ENCODE results near the gene RASAL3.

The RASAL3 gene

DNA sequence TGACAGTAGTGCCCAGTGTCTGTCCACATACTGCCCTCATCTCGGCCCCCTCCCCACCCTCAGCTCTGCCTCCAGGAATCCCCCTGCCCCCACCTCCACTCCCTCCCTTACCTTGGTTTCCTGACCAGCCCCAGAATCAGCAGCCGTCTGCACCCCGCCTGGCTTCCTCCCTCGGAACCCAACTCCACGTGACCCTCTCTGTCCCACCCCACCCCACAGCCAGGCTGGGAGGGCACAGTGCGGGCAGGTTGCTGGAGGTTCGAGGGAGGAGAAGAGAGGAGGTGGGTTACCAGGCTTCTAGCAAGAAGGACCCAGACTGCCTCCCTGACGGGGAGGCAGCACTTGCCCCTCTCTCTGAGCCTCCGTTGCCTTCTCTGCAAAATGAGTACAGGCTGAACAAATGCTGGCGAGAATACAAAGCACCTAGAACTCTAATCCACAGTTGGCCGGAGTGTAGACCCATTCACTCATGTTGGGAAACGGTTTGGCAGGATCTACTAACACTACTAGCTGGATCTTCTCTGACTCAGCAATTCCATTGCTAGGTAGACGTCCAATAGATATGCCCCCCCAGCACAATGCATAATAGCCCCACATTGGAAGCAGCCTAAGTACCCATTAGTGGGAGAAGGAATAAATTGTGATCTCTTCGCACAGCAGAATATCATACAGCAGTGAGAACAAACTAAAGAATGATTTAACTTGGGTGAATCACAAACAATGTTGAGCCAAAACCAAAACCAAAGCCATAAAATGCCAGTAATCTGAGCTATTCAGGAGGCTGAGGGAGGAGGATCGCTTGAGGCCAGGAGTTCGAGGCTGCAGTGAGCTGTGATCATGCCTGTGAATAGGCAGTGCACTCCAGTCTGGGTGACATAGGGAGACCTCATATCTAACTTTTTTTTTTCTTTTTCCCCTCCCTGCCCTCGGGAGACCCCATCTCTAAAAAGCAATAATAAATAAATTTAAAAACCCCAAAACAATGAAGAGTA, at the start of gene RASAL3:
RASAL3 (minus strand) TSS at position 151 of the 992 bp plus-strand sequence. CDS start 186 bp downstream, outside the sequence.
- Mint-ChIP-seq H3K36me3 (peaks cover 13 to 25% of the 10 kb centered on the region in 2 donors), H3K27ac (peak within 1 kb of the TSS; percentile 96), H3K27me3 (peaks cover 14% of the 10 kb centered on the region in 2 donors), H3K4me3 (peak within 1 kb of the TSS; percentile 93 to 95), H3K9me3 (no peaks in the 10 kb centered on the region), H3K4me1 (peaks cover 32 to 58% of the 10 kb centered on the region in 2 donors)
- DNase-seq (peak; percentile 53), ATAC-seq (replicated peaks) (peak; percentile 77 to 84)

DNA sequence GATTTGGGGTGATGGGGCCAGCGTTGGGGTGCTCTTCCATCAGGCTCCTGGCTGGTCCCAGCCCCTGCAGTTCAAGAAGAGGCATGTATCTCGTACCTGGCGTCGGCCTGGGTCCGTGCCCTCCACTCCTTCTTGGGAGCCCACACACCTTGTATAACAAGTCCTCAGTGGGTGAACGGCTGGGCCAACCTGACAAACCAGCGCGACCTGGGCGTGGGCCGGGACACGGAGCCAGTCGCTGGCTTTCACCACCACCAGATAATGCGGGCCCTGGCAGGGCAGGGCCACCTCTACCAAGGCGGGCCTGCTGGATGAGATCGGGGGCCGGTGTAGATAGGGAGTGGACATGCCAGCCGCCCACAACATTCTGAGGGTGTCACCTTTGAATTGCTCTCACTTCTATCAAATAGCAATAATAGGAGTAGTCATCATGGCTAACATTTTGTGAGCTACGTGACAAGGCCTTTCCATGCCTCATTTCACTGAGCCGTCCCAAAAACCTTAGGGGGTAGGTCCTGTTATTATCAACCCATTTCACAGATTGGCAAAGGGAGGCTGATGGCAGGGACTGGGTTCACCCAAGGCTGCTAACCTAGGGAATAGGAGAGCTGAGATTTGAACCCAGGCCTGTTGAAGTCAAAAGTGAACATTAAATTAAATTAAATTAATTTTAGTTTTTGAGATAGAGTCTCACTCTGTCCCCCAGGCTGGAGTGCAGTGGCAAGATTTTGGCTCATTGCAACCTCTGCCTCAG, 47.5 kb upstream of the RASAL3 start:
- ATAC-seq (replicated peaks) = no peak
- Mint-ChIP-seq H3K27ac (no peak overlapping the region), H3K4me3 (no peak overlapping the region), H3K36me3 (peaks cover 0 to 4% of the 10 kb centered on the region in 2 donors), H3K27me3 (peaks cover 46 to 52% of the 10 kb centered on the region in 2 donors), H3K9me3 (no peaks in the 10 kb centered on the region), H3K4me1 (peaks cover 11 to 23% of the 10 kb centered on the region in 2 donors)
- DNase-seq = no peak

DNA sequence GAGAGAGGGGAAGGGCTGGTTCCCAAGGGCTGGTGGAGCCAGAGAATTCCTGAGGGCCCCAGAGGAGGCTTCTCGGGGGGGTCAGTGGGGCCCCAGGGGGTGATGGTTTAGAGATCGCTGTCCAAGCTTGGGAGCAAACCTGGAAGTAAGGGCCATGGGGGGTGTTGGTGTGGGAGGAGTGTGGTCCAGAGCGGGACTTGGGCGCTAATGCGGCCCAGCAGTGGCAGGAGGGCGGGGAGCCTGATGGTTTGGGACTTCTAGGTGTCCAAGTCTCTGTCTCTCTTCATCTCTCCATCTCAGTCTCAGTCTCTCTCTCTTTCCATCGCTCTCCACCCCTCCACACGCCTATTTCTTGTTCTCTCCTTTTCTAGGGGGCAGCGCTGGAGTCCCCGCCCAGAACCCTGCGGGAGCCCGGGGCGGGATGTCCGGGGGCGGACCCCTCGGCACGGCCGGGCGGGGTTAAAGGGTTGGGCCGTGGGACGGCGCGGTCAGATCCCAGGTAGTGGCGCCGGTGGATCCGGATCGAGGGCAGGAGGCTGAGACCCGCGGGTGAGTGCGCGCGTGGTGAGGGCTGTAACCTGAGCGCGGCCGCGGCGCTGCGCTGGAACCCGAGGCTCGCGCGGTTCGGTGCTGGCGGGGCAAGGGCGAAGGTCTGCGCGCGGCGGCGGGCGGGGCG, 43.8 kb upstream of the RASAL3 start, which contains the start of gene CYP4F22:
CYP4F22 (plus strand) TSS at position 491 of the 676 bp plus-strand sequence. CDS start 16,812 bp downstream, outside the sequence.
- H3K36me3 Mint-ChIP-seq = no peaks in the 10 kb centered on the region
- H3K27ac Mint-ChIP-seq = peak within 1 kb of the TSS; percentile 16
- peaks cover 64 to 66% of the 10 kb centered on the region in 2 donors for H3K27me3 Mint-ChIP-seq
- DNase-seq (no peak), ATAC-seq (replicated peaks) (peak; percentile 19 to 22)
- H3K4me3 Mint-ChIP-seq = peak within 1 kb of the TSS; percentile 50 to 69
- peaks cover 11 to 16% of the 10 kb centered on the region in 2 donors for H3K4me1 Mint-ChIP-seq
- peaks cover 0 to 2% of the 10 kb centered on the region in 2 donors for H3K9me3 Mint-ChIP-seq

DNA sequence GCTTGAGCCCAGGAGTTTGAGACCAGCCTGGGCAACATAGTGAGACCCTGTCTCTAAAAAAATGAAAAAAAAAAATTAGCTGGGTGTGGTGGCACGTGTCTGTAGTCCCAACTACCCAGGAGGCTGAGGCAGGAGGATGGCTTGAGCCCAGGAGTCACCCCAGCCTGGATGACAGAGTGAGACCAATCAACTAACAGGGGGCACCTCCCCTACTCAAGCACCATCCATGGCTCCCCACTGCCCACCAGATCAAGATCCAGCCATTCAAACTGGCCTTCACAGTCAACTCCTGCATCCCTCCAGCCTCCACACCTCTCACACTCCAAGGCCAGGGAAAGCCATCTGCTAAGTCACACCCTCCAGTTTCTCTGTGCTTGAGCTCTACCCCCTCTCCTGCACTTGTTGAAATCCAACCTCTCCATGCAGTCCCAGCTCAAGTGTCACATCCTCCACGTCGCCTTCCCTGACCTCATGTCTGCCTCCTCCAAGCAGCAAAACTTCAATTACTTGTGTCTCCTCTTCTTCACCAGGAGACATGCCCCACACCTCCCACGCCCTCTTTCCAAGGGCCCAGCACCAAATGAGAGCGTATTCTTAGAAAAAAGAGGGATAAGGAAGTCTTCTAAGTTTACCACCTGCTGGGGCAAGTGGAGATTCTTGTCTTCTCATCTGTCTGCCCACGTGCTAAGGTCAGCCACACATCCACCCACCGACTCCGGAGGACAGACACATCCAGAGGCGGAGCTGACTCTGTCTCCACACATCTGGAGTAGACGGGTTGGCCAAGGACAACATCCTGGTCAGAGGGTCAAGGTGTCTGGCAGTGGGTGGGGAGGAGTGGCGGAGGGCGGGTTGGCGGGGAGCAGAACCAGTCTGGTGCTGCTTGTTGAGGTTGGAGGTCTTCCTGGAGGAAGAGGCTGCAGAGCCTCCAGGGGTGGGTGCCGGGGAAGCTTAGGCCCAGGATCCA, 43.0 kb upstream of the RASAL3 start:
- H3K9me3 Mint-ChIP-seq = peaks cover 0 to 2% of the 10 kb centered on the region in 2 donors
- ATAC-seq (replicated peaks) = no peak
- H3K27ac Mint-ChIP-seq = peak overlapping the region; percentile 16
- peak overlapping the region in 1 of 2 donors; percentile 69 for H3K4me3 Mint-ChIP-seq
- H3K27me3 Mint-ChIP-seq = peaks cover 60 to 67% of the 10 kb centered on the region in 2 donors
- no peaks in the 10 kb centered on the region for H3K36me3 Mint-ChIP-seq
- no peak for DNase-seq
- peaks cover 11 to 16% of the 10 kb centered on the region in 2 donors for H3K4me1 Mint-ChIP-seq

DNA sequence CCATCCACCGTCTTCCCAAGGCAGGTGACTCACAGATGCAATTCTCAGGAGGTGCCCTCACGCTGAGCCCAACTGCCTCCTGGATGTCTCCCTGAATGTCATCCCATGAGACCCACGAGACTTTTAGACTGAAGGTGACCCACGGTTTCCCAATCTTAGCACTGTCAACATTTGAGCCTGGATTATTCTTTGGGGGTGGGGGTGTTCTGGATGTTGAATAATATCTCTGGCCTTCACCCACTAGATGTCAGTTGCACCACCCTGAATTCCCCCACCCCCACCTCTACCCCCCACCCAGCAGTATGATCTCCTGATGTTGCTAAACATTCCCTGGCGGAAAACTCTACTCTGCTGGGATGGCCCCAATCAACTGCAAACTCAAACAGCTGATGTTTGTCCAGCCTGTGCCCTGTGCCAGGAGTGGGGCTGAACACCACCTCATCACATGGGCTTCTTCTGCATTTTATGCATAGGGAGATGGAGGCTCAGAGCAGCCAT, 41.8 kb upstream of the RASAL3 start:
- H3K27ac Mint-ChIP-seq = no peak overlapping the region
- no peak overlapping the region for H3K4me3 Mint-ChIP-seq
- peaks cover 11 to 16% of the 10 kb centered on the region in 2 donors for H3K4me1 Mint-ChIP-seq
- no peaks in the 10 kb centered on the region for H3K36me3 Mint-ChIP-seq
- H3K9me3 Mint-ChIP-seq = peaks cover 0 to 2% of the 10 kb centered on the region in 2 donors
- DNase-seq = no peak
- H3K27me3 Mint-ChIP-seq = peaks cover 52 to 73% of the 10 kb centered on the region in 2 donors
- no peak for ATAC-seq (replicated peaks)

DNA sequence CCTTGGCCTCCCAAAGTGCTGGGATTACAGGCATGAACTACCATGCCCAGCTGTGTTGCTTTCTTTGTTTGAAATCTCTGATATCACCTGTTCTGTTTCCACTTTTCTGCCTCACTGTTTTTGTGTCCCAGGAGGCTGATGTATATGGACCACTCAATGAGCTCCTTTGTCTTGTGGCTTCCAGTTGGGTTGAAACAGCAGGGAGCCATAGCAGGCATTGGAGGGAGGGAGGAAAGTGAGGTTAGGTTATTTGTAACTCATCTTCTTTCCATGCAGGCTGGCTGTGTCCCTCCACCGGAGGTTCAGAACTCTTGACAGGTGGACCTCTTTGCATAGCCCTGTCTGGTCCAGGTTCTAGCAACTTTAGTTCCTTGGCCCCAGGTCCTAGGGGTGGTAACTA, 37.9 kb upstream of the RASAL3 start:
- DNase-seq (no peak), ATAC-seq (replicated peaks) (no peak)
- Mint-ChIP-seq H3K4me1 (no peaks in the 10 kb centered on the region), H3K27me3 (peaks cover 44 to 59% of the 10 kb centered on the region in 2 donors), H3K9me3 (peaks cover 4% of the 10 kb centered on the region in 2 donors), H3K36me3 (no peaks in the 10 kb centered on the region), H3K27ac (no peak overlapping the region), H3K4me3 (no peak overlapping the region)

DNA sequence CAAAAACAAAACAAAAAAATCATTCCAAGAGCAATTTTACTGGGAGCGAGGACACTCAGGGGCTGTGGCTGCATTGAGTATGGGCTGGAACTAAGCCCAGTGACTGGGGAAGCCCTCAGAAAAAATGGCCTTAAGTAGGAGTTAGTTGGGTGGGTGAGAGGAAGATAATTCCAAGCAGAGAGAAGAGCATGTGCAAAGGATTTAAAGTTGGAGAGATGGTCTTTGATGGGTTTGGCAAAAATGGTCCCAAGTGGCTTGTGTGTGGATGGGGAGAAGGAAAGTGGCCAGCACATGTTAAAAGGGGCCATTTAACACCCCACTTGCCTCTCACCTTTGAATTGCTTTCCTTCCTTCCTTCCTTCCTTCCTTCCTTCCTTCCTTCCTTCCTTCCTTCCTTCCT, 37.3 kb upstream of the RASAL3 start:
- DNase-seq (no peak), ATAC-seq (replicated peaks) (no peak)
- Mint-ChIP-seq H3K36me3 (no peaks in the 10 kb centered on the region), H3K27me3 (peaks cover 39 to 53% of the 10 kb centered on the region in 2 donors), H3K4me1 (no peaks in the 10 kb centered on the region), H3K9me3 (peaks cover 4% of the 10 kb centered on the region in 2 donors), H3K4me3 (no peak overlapping the region), H3K27ac (no peak overlapping the region)

DNA sequence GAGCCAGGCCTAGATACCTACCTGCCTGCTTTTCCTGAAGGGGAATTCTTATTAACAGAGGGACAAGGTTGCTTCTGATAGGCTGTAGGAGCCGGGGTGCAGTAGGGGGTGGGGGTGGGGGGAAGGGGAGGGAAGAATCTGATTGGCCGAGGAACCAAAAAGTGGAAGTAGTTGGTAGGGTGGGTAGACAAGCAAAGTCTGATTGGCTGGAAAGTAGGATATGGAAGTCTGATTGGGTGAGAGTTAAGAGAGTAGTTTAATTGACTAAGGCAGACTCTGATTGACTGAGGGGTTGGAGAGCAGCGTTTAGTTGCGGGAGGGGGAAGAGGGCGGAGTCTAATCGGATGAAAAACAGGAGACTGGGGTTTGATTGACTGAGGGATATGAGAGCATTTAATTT, 34.6 kb upstream of the RASAL3 start:
- DNase-seq = no peak
- H3K36me3 Mint-ChIP-seq = no peaks in the 10 kb centered on the region
- no peaks in the 10 kb centered on the region for H3K4me1 Mint-ChIP-seq
- H3K4me3 Mint-ChIP-seq = no peak overlapping the region
- peaks cover 2 to 4% of the 10 kb centered on the region in 2 donors for H3K9me3 Mint-ChIP-seq
- no peak for ATAC-seq (replicated peaks)
- H3K27ac Mint-ChIP-seq = no peak overlapping the region
- peaks cover 22 to 44% of the 10 kb centered on the region in 2 donors for H3K27me3 Mint-ChIP-seq

DNA sequence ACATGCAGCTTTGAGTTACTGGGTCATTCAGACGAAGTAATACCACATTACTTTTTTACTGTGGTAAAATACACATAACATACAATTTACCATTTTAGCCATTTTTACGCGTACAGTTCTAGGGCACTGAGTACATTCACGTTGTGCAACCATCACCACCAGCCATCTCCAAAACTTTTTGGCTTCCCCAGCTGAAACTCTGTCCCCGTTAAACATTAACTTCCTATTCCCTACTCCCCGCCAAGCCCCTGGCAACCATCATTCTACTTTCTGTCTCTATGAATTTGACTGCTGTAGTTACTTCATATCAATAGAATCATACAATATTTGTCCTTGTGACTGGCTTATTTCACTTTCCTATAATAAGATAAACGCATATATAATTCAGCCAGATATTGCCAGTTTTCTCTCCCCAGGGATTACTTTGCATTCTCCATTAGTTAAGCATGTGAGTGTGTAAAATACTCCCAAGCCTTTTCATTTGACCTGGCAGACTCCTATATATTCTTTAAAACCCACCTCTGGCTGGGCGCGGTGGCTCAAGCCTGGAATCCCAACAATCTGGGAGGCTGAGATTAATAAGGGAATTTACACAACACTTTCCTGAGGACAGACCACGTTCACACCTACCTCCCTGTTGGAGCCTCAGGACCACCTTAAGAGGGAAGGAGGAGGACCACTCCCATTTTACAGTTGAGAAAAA, 34.0 kb upstream of the RASAL3 start:
- Mint-ChIP-seq H3K36me3 (no peaks in the 10 kb centered on the region), H3K4me1 (no peaks in the 10 kb centered on the region), H3K9me3 (peaks cover 2 to 4% of the 10 kb centered on the region in 2 donors), H3K27me3 (peaks cover 22 to 48% of the 10 kb centered on the region in 2 donors), H3K27ac (no peak overlapping the region), H3K4me3 (no peak overlapping the region)
- DNase-seq (no peak), ATAC-seq (replicated peaks) (no peak)

DNA sequence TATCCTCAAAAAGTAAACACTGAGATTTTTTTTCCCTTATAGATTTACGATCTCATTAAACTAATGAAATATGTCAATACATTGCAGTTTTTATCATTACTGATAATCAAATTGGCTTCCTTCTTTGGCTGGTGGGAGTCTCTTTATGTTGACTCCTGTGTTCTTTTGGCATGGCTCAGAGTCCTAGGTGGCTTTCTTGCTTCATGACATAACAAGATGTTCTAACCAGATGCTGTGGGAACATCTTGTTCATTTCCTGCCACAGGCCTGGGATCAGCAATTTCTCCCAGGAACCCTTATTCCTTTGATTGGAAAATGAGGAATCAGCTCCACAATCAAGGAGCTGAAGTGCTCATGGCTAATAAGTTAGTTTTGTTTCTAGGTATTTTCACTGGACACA, 30.8 kb upstream of the RASAL3 start:
- Mint-ChIP-seq H3K36me3 (no peaks in the 10 kb centered on the region), H3K9me3 (peaks cover 2 to 4% of the 10 kb centered on the region in 2 donors), H3K27ac (no peak overlapping the region), H3K4me1 (no peaks in the 10 kb centered on the region), H3K4me3 (no peak overlapping the region), H3K27me3 (peaks cover 17 to 35% of the 10 kb centered on the region in 2 donors)
- DNase-seq (no peak), ATAC-seq (replicated peaks) (no peak)

DNA sequence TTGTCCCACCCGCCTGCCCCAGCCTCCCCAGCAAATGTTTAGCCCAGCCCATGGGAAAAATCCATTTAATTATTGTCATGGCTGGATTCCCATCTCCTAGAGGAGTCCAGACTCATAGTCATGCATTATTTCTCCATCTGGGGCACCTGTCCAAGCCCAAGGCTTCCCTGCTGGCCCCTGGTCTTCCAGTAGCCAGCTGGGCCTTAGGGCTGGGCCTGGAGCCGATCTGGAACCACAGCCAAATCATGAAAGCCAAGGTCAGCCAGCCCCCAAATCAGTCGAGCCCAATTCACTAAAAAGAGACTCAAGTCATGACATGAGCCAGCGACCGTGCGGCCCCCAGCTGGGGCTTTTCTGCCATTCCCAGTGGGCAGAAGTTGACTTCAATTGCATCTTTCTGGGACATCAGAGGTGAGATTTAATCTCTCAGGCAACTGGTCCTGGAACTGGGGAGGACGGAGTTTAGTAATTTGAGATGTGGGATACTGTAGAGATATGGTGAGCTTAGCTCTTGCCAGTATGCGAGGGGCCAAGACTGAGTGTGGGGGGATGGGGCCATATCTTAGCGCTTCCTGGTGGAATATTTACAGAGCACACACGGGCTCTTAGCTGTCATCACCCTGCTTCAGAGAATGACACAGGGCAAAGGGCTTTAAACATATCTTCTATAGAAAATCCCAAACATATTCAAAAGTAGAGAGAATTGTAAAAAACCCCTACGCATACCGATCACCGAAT, 24.3 kb upstream of the RASAL3 start:
- no peak for DNase-seq
- no peak overlapping the region for H3K27ac Mint-ChIP-seq
- H3K36me3 Mint-ChIP-seq = no peaks in the 10 kb centered on the region
- ATAC-seq (replicated peaks) = no peak
- peaks cover 0 to 3% of the 10 kb centered on the region in 2 donors for H3K9me3 Mint-ChIP-seq
- peaks cover 0 to 12% of the 10 kb centered on the region in 2 donors for H3K27me3 Mint-ChIP-seq
- peaks cover under 1 to 3% of the 10 kb centered on the region in 2 donors for H3K4me1 Mint-ChIP-seq
- no peak overlapping the region for H3K4me3 Mint-ChIP-seq

DNA sequence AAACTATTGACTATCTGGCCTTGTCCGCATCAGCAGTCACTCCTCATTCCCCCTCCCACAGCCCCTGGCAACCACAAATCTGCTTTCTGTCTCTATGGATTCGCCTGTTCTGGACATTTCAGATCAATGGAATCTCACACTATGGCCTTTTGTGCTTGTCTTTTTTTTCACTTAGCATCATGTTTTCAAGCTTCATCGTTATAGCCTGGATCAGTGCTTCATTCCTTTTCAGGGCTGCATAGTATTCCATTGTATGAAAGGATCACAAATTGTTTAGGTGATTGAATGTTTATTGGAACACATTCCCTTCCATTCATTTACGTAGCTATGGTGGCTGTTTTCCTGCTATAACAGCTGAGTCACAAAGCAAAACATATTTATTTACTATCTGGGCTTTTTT, 22.7 kb upstream of the RASAL3 start:
- ATAC-seq (replicated peaks) (no peak), DNase-seq (no peak)
- Mint-ChIP-seq H3K4me3 (no peak overlapping the region), H3K27ac (no peak overlapping the region), H3K4me1 (peaks cover 9 to 13% of the 10 kb centered on the region in 2 donors), H3K9me3 (peaks cover 0 to 3% of the 10 kb centered on the region in 2 donors), H3K27me3 (no peaks in the 10 kb centered on the region), H3K36me3 (no peaks in the 10 kb centered on the region)

All from stimulated activated naive B cell treated with anti-CD40 and anti-IgM and Interleukin-4, amounts not matched to agents 10 μg/mL and 1 μg/mL and 100 μg/mL, for 72 hours (primary cell).